Measurements from ENCODE around the gene MIGA1.
A peak's percentile ranks its signal among the peaks of the same experiment; 100 is the strongest.

The MIGA1 gene

DNA sequence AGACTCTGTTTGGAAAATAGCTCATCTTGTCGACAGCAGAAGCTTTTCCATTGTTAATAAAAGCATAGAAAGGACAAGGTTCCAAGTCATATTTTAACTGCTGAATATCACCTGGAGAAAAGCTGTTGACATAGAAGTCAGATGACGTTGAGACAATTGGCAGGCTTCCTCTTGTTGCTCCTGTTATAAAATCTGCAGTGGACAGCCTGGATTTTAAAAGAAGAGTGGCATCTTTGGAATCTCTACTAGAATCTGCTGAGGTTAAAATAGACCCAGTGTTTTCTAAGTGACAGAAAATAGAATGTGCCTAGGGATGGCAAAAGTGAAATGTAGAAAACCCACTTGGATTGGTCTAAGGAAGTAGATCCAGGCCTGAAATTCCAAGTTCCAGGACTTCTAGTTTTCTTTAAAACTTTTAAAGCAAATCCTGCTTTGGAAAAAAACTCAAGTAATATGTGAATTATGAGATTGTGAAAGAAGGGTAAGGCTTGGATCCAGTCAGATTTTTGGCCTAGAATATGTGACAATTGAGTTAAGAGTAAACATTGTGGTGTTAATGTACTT is 55.4 kb downstream of the MIGA1 start:
- no peak for DNase-seq (ENCODE audit: low read depth, low spot score)
- H3K27ac ChIP-seq: no peak overlapping the region

DNA sequence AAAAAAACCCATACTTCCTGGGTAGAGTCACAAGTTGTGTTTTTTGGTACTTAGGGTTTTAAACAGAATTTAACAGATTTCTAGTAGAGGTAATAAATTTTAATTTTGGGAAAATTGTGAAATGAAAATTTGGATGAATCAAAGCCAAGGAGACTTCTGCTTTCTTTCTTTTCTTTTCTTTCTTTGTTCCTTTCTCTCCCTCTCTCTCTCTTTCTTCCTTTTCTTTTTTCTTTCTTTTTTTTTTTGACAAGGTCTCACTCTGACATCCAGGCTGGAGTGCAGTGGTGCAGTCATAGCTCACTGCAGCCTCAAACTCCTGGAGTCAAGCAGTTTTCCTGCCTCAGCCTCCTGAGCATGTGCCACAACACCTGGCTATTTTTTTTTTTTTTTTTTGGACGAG is 62.1 kb downstream of the MIGA1 start:
- DNase-seq (ENCODE audit: low read depth, low spot score): no peak
- H3K27ac ChIP-seq: no peak overlapping the region

GRCh38 chr1:77845951-77846350 is 66.5 kb downstream of the MIGA1 start:
- H3K27ac ChIP-seq: no peak overlapping the region
- no peak for DNase-seq (ENCODE audit: low read depth, low spot score)

- DNase-seq (ENCODE audit: low read depth, low spot score): no peak
- no peak overlapping the region for H3K27ac ChIP-seq
Measured at GRCh38 chr1:77846966-77847365, 67.5 kb downstream of the MIGA1 start.

GRCh38 chr1:77847621-77848080 is 68.2 kb downstream of the MIGA1 start:
- H3K27ac ChIP-seq: no peak overlapping the region
- no peak for DNase-seq (ENCODE audit: low read depth, low spot score)

GRCh38 chr1:77850082-77850481 is 70.6 kb downstream of the MIGA1 start:
- no peak overlapping the region for H3K27ac ChIP-seq
- DNase-seq (ENCODE audit: low read depth, low spot score): no peak

DNA sequence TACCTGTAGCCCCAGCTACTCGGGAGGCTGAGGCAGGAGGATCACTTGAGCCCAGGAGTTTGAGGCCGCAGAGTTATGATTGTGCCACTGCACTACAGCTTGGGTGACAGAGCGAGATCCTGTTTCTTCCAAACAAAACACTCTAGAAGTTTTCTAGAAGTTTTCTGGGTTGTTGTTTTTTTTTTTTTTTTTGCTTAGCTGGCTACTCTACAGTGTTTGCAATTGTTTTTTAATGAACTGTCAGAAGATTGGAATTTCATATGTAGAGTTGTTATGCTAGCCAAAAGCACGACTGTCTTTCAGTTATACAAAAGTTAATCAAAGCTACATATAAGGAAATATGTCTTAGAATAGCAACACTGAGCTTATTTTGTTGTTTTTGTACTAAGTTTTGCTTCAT is 78.1 kb downstream of the MIGA1 start:
- DNase-seq (ENCODE audit: low read depth, low spot score): no peak
- no peak overlapping the region for H3K27ac ChIP-seq

DNA sequence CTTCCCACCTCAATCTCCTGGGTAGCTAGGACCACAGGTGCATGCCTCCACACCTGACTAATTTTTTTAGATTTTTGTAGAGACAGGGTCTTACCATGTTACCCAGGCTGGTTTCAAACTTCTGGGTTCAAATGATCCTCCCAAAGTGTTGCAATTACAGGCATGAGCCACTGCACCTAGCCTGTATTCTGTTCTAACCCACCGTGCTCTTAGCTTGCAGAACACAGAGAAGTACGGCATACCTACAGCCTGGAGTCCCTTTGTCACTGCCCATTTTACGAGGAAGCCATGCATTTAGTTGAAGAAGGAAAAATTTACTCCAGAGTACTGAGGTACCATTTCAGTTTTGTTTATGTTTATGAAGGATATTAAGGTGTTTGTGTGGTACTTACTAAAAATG is 79.3 kb downstream of the MIGA1 start:
- H3K27ac ChIP-seq: no peak overlapping the region
- DNase-seq (ENCODE audit: low read depth, low spot score): no peak

- no peak overlapping the region for H3K27ac ChIP-seq
- no peak for DNase-seq (ENCODE audit: low read depth, low spot score)
Measured at GRCh38 chr1:77859248-77859647, 79.8 kb downstream of the MIGA1 start.

DNA sequence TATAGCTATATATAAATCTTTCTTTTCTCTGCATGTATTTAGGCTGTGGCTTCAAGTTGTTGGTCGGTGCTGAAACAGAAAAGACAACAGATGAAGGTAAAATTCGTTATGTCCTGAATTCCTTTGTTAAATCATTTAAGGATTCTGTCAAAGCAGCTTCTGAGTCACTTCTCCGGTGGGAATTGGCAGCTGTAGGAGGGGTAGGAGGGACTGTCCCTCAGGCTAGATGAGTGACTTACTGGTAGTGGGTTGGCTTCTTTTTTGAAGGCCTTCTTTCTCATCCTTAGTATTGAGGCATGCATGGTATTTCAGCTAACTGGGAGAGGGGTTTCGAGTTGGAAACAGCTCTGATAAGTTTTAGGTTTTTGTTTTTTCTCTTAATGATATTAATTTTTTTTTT is 86.8 kb downstream of the MIGA1 start:
- H3K27ac ChIP-seq: no peak overlapping the region
- no peak for DNase-seq (ENCODE audit: low read depth, low spot score)

DNA sequence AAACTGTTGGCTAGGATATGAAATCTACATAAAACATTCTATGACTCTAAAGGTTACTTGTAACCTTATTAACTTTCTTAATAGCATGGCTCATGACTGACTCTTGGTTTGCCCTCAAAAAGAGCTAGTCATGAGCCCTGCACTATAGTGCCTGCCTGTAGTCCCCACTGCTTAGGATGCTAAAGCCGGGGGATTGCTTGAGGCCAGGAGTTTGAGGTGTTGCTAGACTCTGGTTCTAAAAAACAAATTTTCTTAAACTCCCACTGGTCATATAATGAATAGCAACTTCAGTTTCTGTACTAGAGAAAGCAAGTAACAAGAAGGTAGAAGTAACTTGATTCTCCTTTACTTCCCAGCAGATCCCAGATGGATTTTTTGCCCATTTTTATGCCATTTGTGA is 93.2 kb downstream of the MIGA1 start:
- no peak overlapping the region for H3K27ac ChIP-seq
- DNase-seq (ENCODE audit: low read depth, low spot score): no peak

GRCh38 chr1:77873461-77873860 is 94.0 kb downstream of the MIGA1 start:
- no peak overlapping the region for H3K27ac ChIP-seq
- DNase-seq (ENCODE audit: low read depth, low spot score): no peak

DNA sequence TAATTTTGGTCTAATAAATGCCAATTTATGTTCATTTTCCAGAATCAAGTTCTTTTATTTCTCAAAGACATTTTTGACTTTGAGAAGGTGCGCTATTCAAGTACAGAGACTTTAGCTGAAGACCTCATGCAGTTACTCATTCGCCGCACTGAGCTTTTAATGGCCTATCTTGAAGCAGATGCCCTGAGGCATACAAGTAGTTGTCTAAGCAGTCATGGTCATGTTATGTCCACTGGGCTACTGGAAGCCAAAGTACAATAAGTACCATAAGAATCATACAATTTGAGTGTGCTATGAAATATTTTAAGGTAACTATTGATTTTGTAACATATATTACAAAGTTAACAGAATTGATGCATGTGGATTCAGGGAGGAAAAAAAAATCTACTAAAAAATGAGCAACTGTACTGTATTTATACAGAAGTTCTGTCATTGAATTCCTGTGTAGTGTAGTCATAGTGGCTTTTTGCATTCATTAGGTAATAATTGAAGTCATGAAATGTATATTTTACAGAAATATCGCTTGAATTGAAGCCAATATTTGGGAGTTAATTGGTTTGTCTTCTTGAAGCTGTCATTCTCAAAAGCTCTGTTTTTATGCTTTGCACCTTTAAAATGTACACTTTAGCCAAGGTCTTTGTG is 95.5 kb downstream of the MIGA1 start:
- DNase-seq (ENCODE audit: low read depth, low spot score): peak; percentile 51
- H3K27ac ChIP-seq: peak overlapping the region; percentile 1

DNA sequence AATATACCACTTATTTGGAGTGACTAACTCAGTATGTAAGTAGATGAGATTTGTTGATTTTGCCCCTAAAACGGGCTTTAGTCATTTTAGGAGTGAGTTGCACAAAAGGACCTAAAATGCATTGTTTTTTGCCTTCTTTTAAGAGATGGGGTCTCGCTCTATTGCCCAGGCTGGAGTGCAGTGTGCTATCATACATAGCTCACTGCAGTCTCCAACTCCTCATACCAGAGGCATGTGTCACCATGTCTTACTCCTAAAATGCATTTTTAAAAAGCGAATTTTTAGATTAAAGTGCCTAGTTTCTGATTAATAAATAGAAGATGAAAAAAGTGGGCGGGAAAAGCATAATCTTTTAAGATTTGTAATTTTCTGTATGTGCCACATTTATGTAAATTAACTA is 97.4 kb downstream of the MIGA1 start:
- DNase-seq (ENCODE audit: low read depth, low spot score): no peak
- H3K27ac ChIP-seq: no peak overlapping the region

DNA sequence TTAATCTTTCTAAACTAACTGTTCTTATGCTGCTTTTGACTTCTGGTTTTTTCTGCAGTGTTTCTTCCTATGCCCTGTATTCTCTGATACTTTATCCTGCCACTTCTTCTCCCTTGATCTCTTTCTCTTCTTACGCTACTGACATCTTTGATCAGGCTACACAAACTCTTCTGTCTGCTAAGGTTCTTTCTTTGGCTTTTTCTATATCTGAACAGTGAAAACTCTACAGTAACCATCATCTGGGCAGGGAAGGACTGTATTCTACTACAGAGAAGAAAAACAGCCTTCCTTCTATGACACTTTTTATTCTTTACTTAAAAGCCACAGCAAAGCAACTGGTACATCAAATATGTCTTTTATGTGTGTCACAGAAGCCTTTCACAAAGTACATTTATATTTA is 101.6 kb downstream of the MIGA1 start:
- no peak for DNase-seq (ENCODE audit: low read depth, low spot score)
- H3K27ac ChIP-seq: no peak overlapping the region

GRCh38 chr1:77882411-77882810 is 103.0 kb downstream of the MIGA1 start:
- no peak for DNase-seq (ENCODE audit: low read depth, low spot score)
- no peak overlapping the region for H3K27ac ChIP-seq

- H3K27ac ChIP-seq: peak within 1 kb of the TSS; percentile 81
- no peak for DNase-seq (ENCODE audit: low read depth, low spot score)
Measured at GRCh38 chr1:77888081-77888780, 108.8 kb downstream of the MIGA1 start, which contains the start of gene NEXN. Gene NEXN (plus strand): TSS chr1:77888624. CDS start chr1:77916107, 27,483 bp downstream.

GRCh38 chr1:77888781-77889642 is 109.6 kb downstream of the MIGA1 start:
- no peak for DNase-seq (ENCODE audit: low read depth, low spot score)
- peak overlapping the region; percentile 81 for H3K27ac ChIP-seq

DNA sequence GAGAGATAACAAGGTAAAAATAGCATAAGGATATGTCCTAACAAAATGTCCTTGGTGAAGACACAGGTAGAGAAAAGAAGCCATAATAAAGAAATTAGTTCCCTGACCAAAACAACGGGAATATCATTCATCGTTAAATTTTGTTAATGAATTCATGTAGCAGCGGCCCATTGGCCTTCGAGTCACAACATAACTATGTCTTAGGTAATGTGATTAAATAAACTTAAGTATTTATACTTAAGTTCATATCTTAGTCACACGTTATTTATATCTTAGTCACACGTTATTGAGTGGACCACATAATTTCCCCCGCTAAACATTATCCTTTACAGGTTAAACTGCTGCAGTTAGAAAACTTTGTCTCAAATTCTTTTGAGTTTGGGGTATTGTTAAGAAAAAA is 110.2 kb downstream of the MIGA1 start:
- peak; percentile 12 for DNase-seq (ENCODE audit: low read depth, low spot score)
- H3K27ac ChIP-seq: peak overlapping the region; percentile 81

DNA sequence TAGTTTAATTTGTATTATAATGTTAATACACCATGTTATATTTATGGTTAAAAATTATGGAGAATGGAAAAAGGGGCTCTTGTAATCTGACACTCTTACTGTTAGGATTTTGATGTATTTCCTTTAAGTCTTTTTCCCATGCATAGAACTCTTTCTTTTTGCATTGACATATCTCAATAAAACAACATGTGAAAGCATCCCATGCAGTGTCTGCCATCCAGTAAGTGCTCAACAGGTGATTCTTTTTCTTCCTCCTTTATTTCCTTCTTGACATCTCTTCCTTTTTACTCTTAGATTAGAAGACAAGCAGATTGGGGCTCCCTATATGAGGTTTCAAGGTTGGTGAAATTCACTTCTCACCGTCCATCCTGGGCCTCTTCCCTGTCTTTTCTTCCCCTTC is 111.8 kb downstream of the MIGA1 start:
- DNase-seq (ENCODE audit: low read depth, low spot score): no peak
- no peak overlapping the region for H3K27ac ChIP-seq
